Psoas muscle (tissue), 8 donors: Measurements from ENCODE around the gene MFAP5. TPM values are rescaled to one million over a fixed set of nuclear protein-coding genes. Genes with fewer than 3 reads are reported as not detected.
A peak's percentile ranks its signal among the peaks of the same experiment; 100 is the strongest.

ENCODE experiments used
- ATAC-seq, 4 donors: fragments of 200-7000 bp; cut with Tn5 transposase; one replicate each; pipeline ENCODE4 v1.9.1; 2020; ENCODE audit warnings: moderate library complexity in 3 of 4, mild to moderate bottlenecking in 2 of 4
- DNase-seq, 2 donors: peaks; one replicate each; pipeline ENCODE4 v3.0.0-alpha.2; 2020
- H3K27ac ChIP-seq: fragments of 200-600 bp; one replicate; pipeline ENCODE4 v1.8.0; 2022
- H3K27me3 ChIP-seq, 3 donors: fragments of 200-600 bp in 1 of 3; one replicate each; pipeline versions ENCODE4 v1.6.1 to v1.8.0; 2013 to 2022; ENCODE audit warnings: low read length in 2 of 3, mild to moderate bottlenecking in 2 of 3, moderate library complexity in 1 of 3; ENCODE audit not compliant: insufficient read depth in 3 of 3
- H3K36me3 ChIP-seq, 2 donors: fragments of 200-600 bp in 1 of 2; one replicate each; pipeline versions ENCODE4 v1.6.1 to v1.8.0; 2013 to 2022; ENCODE audit warnings: low read depth in 1 of 2, mild to moderate bottlenecking in 1 of 2, moderate library complexity in 1 of 2; ENCODE audit not compliant: insufficient read depth in 1 of 2
- H3K4me1 ChIP-seq: fragments of 200-600 bp; one replicate; pipeline ENCODE4 v1.8.0; 2022
- H3K4me3 ChIP-seq: fragments of 200-600 bp; one replicate; pipeline ENCODE4 v1.8.0; 2022; ENCODE audit warnings: mild to moderate bottlenecking
- H3K9me3 ChIP-seq: fragments of 200-600 bp; one replicate; pipeline ENCODE4 v1.8.0; 2022
- WGBS, 3 donors: extraction: QIAGEN DNeasy Blood & Tissue Kit; methylation state at CpG; one replicate each; pipeline versions ENCODE4 v1.1.6 to v1.1.7; 2013; 5-methylcytosine and 5-hydroxymethylcytosine counted together
- intact Hi-C, 2 donors: fragments of 100-400 bp; cut with DNase I; formaldehyde crosslinking; loops; one replicate each; pipeline versions ENCODE4 v1.11.0 to v1.14.2; 2022
- polyA plus RNA-seq, 3 donors: library from polyadenylated mRNA; stranded (reverse); fragments of 200-250 nt; gene quantifications; one replicate each; pipeline ENCODE4 v1.2.3, GENCODE V29; 2013
- total RNA-seq, 4 donors: library from RNA; stranded (reverse); fragmentation: NEBNext Ultra II Directional in 2 of 4; extraction: Animal tissue kit (Norgen Biotek cat#: 25700) in 2 of 4; gene quantifications; one replicate each; pipeline versions ENCODE4 v1.2.1 to v1.2.4, GENCODE V29; 2021 to 2023
- TF ChIP-seq, protein P1 (sequence below): fragments of 200-600 bp; IDR thresholded peaks from one replicate; pipeline ENCODE4 v1.8.0; 2022; ENCODE audit warnings: antibody characterized with exemption
- donor health status: healthy with polysubstance abuse.
- donor health status: DM: no; HTN: no; CAD: no; lungs with moderate emphysema.
- donor health status: Bipolar disorder and iron deficiency.
- donor health status: healthy.
- donor health status: DM: yes; HTN: yes; CAD: no.
- donor health status: DM: no; HTN: no; CAD: no.
- donor health status: DM: no; HTN: no; CAD: no.
- donor health status: DM: yes; HTN: yes; CAD: no.

MFAP5 gene
- total and polyA plus RNA-seq, 7 donors = 3.4 to 27.9 (median 20.9) TPM

DNA sequence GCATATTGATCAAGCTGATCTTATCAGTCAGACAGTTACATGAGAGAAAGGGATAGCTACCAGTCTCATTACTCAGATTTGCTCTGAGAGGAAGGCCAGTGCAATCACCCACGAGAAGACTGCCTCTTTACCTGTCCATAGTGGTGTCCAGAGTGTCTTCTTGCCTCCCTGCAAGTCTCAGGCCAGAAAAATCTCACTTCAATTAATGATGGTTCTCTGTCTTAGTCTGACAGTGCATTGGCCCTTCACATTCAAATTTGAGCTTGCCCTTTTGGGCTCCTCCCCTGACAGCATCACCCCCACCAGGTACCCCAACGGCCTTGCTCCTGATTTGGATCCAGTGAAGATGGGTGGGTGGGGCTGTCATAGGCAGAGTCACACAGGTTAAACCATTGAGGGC is 50.0 kb downstream of the MFAP5 start, which contains the start of gene AICDA:
Gene AICDA (minus strand): TSS at position 231 of the 400 bp plus-strand sequence. CDS start 92 bp downstream, at position 139.
- no peaks in the 10 kb centered on the region for H3K36me3 ChIP-seq
- no peaks in the 10 kb centered on the region for H3K9me3 ChIP-seq
- ATAC-seq (no peak), DNase-seq (no peak)
- intact Hi-C loops = no loop called here
- H3K4me1 ChIP-seq = no peaks in the 10 kb centered on the region
- TF ChIP-seq, protein P1, sequence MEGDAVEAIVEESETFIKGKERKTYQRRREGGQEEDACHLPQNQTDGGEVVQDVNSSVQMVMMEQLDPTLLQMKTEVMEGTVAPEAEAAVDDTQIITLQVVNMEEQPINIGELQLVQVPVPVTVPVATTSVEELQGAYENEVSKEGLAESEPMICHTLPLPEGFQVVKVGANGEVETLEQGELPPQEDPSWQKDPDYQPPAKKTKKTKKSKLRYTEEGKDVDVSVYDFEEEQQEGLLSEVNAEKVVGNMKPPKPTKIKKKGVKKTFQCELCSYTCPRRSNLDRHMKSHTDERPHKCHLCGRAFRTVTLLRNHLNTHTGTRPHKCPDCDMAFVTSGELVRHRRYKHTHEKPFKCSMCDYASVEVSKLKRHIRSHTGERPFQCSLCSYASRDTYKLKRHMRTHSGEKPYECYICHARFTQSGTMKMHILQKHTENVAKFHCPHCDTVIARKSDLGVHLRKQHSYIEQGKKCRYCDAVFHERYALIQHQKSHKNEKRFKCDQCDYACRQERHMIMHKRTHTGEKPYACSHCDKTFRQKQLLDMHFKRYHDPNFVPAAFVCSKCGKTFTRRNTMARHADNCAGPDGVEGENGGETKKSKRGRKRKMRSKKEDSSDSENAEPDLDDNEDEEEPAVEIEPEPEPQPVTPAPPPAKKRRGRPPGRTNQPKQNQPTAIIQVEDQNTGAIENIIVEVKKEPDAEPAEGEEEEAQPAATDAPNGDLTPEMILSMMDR = no peak
- no peaks in the 10 kb centered on the region for H3K27me3 ChIP-seq
- no peak within 1 kb of the TSS for H3K27ac ChIP-seq
- WGBS, 3 donors = 51 to 63% (median 63%) methylated on average over 2 of the region's 2 CpGs
- H3K4me3 ChIP-seq = no peak within 1 kb of the TSS

DNA sequence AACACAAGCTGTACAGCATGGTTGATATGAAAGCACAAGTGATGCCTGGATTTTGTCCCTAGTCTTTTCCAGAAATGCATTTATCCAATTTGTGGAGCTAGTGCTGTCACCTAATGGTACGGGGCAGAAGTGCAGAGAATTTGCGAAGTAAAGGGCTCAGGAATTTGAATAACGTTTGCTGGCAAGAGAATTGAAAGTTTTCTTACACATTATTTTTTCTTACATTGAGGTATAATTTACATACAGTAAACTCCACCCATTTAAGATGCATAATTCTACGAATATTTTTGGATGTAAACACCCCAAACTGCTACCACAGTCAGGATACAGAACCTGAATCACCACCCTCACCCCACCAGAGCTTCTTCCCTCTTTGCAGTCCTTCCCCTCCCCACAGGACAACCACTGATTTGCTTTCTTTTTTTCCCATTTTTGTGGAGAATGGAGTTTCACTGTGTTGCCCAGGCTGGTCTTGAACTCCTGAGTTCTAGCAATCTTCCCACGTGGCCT is 53.5 kb downstream of the MFAP5 start:
- H3K4me1 ChIP-seq = no peaks in the 10 kb centered on the region
- H3K9me3 ChIP-seq = no peaks in the 10 kb centered on the region
- WGBS, 3 donors = 17 to 23% (median 18%) methylated on average over 5 of the region's 5 CpGs
- intact Hi-C loops = loop anchor here in 1 of 2 donors (5.0 kb wide), 1 partner anchor 62 kb away; no protein-coding TSS in a partner anchor
- no peak for ATAC-seq
- no peak overlapping the region for H3K27ac ChIP-seq
- no peaks in the 10 kb centered on the region for H3K36me3 ChIP-seq
- H3K27me3 ChIP-seq = no peaks in the 10 kb centered on the region
- DNase-seq = no peak
- no peak overlapping the region for H3K4me3 ChIP-seq
- TF ChIP-seq, protein P1 = peak; percentile 45

DNA sequence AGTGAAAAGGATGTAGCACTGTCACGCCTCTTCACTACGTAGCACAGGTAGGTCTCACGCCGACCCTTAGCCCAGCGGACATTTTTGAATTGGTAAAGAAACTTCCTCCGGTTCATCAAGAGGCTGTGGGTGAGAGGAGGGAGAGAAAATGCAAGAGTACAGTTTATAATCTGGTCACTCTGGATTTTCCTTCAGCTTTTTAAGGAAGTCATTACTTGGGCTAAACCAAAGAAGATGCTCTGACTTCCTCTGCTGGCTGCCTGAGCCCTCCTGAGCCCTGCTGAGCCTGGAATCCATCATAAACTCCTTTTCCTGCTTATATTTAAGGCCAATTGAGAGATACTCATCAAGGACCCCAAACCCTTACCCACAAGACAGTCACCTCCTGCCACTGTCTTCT is 55.7 kb downstream of the MFAP5 start:
- Histone ChIP-seq H3K4me3 (no peak overlapping the region), H3K36me3 (no peaks in the 10 kb centered on the region), H3K9me3 (no peaks in the 10 kb centered on the region), H3K27me3 (no peaks in the 10 kb centered on the region), H3K4me1 (no peaks in the 10 kb centered on the region), H3K27ac (no peak overlapping the region)
- ATAC-seq (no peak), DNase-seq (no peak)
- WGBS, 3 donors = 87 to 92% (median 91%) methylated on average over 6 of the region's 6 CpGs
- TF ChIP-seq, protein P1 = no peak
- intact Hi-C loops = loop anchor here in 1 of 2 donors (5.0 kb wide), 1 partner anchor 60 kb away; no protein-coding TSS in a partner anchor

DNA sequence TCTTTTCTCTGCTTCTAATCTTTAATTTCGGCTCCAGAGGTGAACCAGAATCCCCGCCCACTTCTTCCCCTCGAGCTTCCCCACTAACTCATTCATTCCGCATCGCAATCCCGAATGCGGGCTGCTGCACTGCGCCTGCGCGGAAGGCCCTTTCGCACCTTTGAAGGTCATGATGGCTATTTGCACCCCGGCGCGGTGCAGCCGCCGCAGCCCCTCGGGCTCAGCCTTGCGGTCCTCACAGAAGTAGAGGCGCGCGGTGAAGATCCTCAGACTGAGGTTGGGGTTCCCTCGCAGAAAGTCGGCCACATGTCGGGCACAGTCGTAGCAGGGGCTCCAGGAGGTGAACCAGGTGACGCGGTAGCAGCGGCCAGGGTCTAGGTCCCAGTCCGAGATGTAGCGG is 57.6 kb downstream of the MFAP5 start:
- Histone ChIP-seq H3K27me3 (no peaks in the 10 kb centered on the region), H3K4me3 (no peak overlapping the region), H3K4me1 (no peaks in the 10 kb centered on the region), H3K36me3 (no peaks in the 10 kb centered on the region), H3K9me3 (no peaks in the 10 kb centered on the region), H3K27ac (no peak overlapping the region)
- WGBS, 3 donors = 91 to 93% (median 93%) methylated on average over 30 of the region's 30 CpGs
- TF ChIP-seq, protein P1 = no peak
- intact Hi-C loops = loop anchor here in 1 of 2 donors (5.0 kb wide), 1 partner anchor 58 kb away; no protein-coding TSS in a partner anchor
- no peak for DNase-seq
- no peak for ATAC-seq

DNA sequence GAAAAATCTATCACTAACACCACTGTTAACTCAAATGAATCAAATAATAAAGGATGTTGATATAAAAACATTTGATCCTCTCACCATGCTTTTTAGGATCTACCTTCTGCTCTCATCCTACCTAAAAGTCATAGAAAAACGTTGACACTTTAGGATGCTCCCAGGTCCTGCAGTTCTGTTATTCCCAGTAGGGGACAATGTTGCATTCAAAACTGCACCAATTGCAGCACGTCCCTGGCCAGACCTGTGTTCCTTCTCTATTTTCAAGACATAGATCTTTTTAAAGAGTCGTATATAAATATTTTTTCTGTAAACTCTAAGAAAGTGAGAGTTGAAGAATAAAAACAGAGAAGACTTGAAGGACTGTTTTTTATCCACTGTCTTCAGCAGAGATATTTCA is 58.8 kb downstream of the MFAP5 start:
- 30 to 40% (median 36%) methylated on average over 3 of the region's 3 CpGs for WGBS, 3 donors
- Histone ChIP-seq H3K27me3 (no peaks in the 10 kb centered on the region), H3K9me3 (no peaks in the 10 kb centered on the region), H3K36me3 (no peaks in the 10 kb centered on the region), H3K4me3 (no peak overlapping the region), H3K27ac (no peak overlapping the region), H3K4me1 (no peaks in the 10 kb centered on the region)
- intact Hi-C loops = no loop called here
- ATAC-seq = no peak
- no peak for DNase-seq
- TF ChIP-seq, protein P1 = no peak
